Activated T-cell treated with anti-CD3 and anti-CD28 coated beads, Interleukin-2, amount 50 U/mL, for 4 hours (primary cell): ENCODE results near the gene LMF1. TPM values are rescaled to one million over a fixed set of nuclear protein-coding genes. Genes with fewer than 3 reads are reported as not detected.
"Not testable (repeated sequence)": the region's sequence is repeated elsewhere in the genome, so short reads cannot be mapped to it uniquely, and the experiment has no call there.

Experiments
- ATAC-seq, 2 donors: fragments of 200-7000 bp; cut with Tn5 transposase; one replicate each; pipeline ENCODE4 v1.10.0; 2021
- DNase-seq: peaks from one replicate; pipeline ENCODE4 v3.0.0-alpha.2; 2020
- H3K27me3 Mint-ChIP-seq: one replicate; pipeline ENCODE4 v1.8.0; 2021; ENCODE audit warnings: low read depth, mixed read lengths
- H3K36me3 Mint-ChIP-seq: one replicate; pipeline ENCODE4 v1.8.0; 2022; ENCODE audit warnings: mixed read lengths; ENCODE audit not compliant: insufficient read depth
- H3K4me1 Mint-ChIP-seq: one replicate; pipeline ENCODE4 v1.8.0; 2021; ENCODE audit warnings: low read depth, mixed read lengths
- H3K4me3 Mint-ChIP-seq: one replicate; pipeline ENCODE4 v1.8.0; 2021; ENCODE audit warnings: mild to moderate bottlenecking, moderate library complexity, mixed read lengths
- H3K9me3 Mint-ChIP-seq: one replicate; pipeline ENCODE4 v1.8.0; 2021; ENCODE audit warnings: mixed read lengths
- total RNA-seq, 3 donors: library from RNA; stranded (reverse); gene quantifications; one replicate each; pipeline ENCODE4 v1.2.1, GENCODE V29; 2021

Gene LMF1
- total RNA-seq, 3 donors from 2014 or later: 7.7 to 9.9 (median 9.3) TPM

DNA sequence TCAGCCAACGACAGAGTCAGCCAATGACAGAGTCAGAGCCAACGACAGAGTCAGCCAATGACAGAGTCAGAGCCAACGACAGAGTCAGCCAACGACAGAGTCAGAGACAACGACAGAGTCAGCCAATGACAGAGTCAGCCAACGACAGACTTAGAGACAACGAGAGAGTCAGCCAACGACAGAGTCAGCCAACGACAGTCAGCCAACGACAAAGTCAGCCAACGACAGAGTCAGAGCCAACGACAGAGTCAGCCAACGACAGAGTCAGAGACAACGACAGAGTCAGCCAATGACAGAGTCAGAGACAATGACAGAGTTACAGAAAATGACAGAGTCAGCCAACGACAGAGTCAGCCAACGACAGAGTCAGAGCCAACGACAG is 22.9 kb downstream of the LMF1 start:
- peaks cover 36% of the 10 kb centered on the region for H3K36me3 Mint-ChIP-seq
- H3K27me3 Mint-ChIP-seq: not testable (repeated sequence)

DNA sequence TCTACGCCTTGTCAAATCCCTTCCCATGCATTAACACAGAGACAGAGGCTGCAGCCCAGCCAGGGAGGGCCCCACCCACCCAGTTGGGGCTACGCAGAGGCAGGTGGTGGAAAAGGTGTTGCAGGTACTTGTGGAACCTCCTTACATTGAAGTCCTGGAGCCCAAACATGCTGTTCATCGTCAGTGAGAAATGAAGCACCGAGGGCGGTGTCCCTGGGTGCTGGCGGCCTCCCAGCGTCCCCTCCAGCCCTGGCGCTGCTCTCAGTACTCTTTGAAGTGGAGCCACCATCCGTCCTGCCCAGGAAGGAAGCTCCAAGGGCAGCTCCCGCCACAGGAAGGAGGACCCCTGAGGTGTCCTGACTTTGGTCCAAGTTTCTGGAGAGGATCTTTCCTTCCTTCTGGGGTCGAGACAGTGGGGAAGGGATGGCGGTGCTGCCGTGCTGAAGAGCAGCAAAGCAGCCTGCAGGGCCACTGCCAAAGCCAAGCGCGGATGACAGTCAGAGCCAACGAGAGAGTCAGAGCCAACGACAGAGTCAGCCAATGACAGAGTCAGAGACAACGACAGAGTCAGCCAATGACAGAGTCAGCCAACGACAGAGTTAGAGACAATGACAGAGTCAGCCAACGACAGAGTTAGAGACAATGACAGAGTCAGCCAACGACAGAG is 23.4 kb downstream of the LMF1 start:
- H3K36me3 Mint-ChIP-seq: peaks cover 38% of the 10 kb centered on the region
- DNase-seq: no peak
- no peak overlapping the region for H3K4me3 Mint-ChIP-seq
- H3K9me3 Mint-ChIP-seq: peaks cover 13% of the 10 kb centered on the region
- no peak for ATAC-seq
- H3K4me1 Mint-ChIP-seq: peaks cover under 1% of the 10 kb centered on the region
- H3K27me3 Mint-ChIP-seq: no peaks in the 10 kb centered on the region

More for the DNA sequence above, 22.9 kb downstream of the LMF1 start:
- DNase-seq, ATAC-seq, H3K4me3 Mint-ChIP-seq, H3K9me3 Mint-ChIP-seq, H3K4me1 Mint-ChIP-seq: not testable (repeated sequence)

GRCh38 chr16:946048-946395 is 24.8 kb downstream of the LMF1 start:
- DNase-seq (no peak), ATAC-seq (no peak)
- Mint-ChIP-seq H3K36me3 (peaks cover 41% of the 10 kb centered on the region), H3K4me3 (no peak overlapping the region), H3K27me3 (no peaks in the 10 kb centered on the region), H3K4me1 (no peaks in the 10 kb centered on the region), H3K9me3 (peaks cover 23% of the 10 kb centered on the region)

GRCh38 chr16:945271-946047 is 25.3 kb downstream of the LMF1 start:
- H3K4me3 Mint-ChIP-seq: no peak overlapping the region
- H3K9me3 Mint-ChIP-seq: peaks cover 23% of the 10 kb centered on the region
- H3K27me3 Mint-ChIP-seq: no peaks in the 10 kb centered on the region
- peaks cover 45% of the 10 kb centered on the region for H3K36me3 Mint-ChIP-seq
- no peak for DNase-seq
- no peaks in the 10 kb centered on the region for H3K4me1 Mint-ChIP-seq
- no peak for ATAC-seq

DNA sequence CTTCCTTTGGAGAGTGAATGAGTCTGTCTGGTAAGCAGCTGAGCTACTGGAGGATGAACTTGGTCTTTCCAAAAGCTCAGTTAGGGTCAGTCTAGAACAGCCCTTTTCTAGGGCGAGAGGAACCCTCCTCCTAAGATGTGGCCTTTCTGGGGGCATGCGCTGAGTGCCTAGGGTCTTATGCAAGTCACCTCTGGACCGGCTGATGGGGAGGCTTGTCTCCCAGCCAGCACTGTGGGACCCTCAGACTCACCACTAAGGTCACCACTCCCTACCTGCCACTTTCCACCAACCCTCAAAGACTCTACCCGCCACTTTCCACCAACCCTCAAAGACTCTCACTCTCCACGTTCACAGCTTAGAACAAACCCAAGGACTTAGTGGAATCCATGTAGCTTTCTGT is 26.8 kb downstream of the LMF1 start:
- Mint-ChIP-seq H3K36me3 (peaks cover 45% of the 10 kb centered on the region), H3K9me3 (peaks cover 23% of the 10 kb centered on the region), H3K4me1 (no peaks in the 10 kb centered on the region), H3K4me3 (no peak overlapping the region), H3K27me3 (no peaks in the 10 kb centered on the region)
- no peak for ATAC-seq
- no peak for DNase-seq

DNA sequence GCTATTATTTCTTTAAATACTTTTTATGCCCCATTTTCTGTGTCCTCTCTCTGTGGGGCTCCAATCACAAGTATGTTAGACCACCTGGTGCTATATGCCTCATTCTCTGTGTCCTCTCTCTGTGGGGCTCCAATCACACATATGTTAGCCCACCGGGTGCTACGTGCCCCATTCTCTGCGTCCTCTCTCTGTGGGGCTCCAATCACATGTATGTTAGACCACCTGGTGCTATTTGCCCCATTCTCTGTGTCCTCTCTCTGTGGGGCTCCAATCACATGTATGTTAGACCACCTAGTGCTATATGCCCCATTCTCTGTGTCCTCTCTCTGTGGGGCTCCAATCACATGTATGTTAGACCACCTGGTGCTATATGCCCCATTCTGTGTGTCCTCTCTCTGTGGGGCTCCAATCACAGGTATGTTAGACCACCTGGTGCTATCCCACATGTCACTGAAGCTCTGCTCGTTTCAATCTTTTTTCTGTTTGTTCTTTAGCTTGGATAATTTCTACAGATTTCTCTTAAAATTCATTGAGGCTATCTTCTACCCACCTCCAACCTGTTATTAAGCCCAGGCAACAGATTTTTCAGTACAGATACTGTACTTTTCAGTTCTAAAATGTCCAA is 28.2 kb downstream of the LMF1 start:
- DNase-seq (no peak), ATAC-seq (no peak)
- Mint-ChIP-seq H3K4me3 (no peak overlapping the region), H3K36me3 (peaks cover 43% of the 10 kb centered on the region), H3K9me3 (peaks cover 23% of the 10 kb centered on the region), H3K27me3 (no peaks in the 10 kb centered on the region), H3K4me1 (no peaks in the 10 kb centered on the region)

DNA sequence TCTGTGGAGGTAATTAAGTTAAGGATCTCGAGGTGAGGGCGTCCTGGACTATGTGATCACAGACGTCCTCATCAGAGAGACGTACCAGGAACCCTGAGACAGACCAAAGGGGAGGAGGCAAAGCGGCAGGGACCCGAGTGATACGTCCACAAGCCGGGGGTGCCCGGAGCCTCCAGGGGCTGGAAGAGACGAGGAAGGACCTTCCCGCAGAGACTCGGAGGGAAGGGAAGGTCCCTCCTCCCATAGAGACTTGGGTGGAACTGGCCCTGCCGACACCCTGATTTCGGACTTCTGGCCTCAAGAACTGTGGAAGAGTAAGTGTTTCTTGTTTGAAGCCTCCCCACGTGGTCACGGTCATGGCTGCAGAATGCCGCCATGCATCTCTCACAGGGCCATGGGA is 30.8 kb downstream of the LMF1 start:
- no peaks in the 10 kb centered on the region for H3K27me3 Mint-ChIP-seq
- DNase-seq: no peak
- H3K4me1 Mint-ChIP-seq: peaks cover 7% of the 10 kb centered on the region
- peaks cover 31% of the 10 kb centered on the region for H3K36me3 Mint-ChIP-seq
- no peak overlapping the region for H3K4me3 Mint-ChIP-seq
- H3K9me3 Mint-ChIP-seq: peaks cover 23% of the 10 kb centered on the region
- ATAC-seq: no peak

- H3K4me1 Mint-ChIP-seq: peaks cover 7% of the 10 kb centered on the region
Measured at GRCh38 chr16:939311-939710, 31.5 kb downstream of the LMF1 start.

DNA sequence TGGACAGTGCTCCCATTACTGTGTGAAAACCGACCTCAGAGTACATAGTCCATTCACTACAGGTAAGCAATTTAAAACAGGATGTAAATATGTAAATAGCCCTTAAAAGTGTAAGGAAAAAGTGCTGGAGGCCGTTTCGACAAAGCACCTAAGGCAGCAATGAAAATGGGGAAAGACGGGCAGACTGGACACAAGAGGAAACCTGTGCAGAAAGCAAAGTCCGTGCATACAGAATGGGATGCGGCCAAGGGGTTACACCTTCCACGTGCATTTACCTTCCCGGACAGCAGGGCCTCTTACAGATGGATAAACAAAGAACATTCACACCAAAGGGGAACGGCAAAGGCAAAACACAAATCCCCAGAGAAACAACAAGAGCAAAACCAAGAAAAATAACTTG is 32.0 kb downstream of the LMF1 start:
- peaks cover 7% of the 10 kb centered on the region for H3K4me1 Mint-ChIP-seq
- no peak overlapping the region for H3K4me3 Mint-ChIP-seq
- H3K9me3 Mint-ChIP-seq: peaks cover 18% of the 10 kb centered on the region
- peaks cover 29% of the 10 kb centered on the region for H3K36me3 Mint-ChIP-seq
- DNase-seq (no peak), ATAC-seq (no peak)
- no peaks in the 10 kb centered on the region for H3K27me3 Mint-ChIP-seq

More at GRCh38 chr16:939311-939710, 31.5 kb downstream of the LMF1 start:
- ATAC-seq (no peak), DNase-seq (no peak)
- Mint-ChIP-seq H3K36me3 (peaks cover 29% of the 10 kb centered on the region), H3K9me3 (peaks cover 23% of the 10 kb centered on the region), H3K27me3 (no peaks in the 10 kb centered on the region), H3K4me3 (no peak overlapping the region)

- H3K4me1 Mint-ChIP-seq: peaks cover 7% of the 10 kb centered on the region
- peaks cover 29% of the 10 kb centered on the region for H3K36me3 Mint-ChIP-seq
- H3K9me3 Mint-ChIP-seq: peaks cover 16% of the 10 kb centered on the region
- no peak for DNase-seq
- no peak overlapping the region for H3K4me3 Mint-ChIP-seq
- no peak for ATAC-seq
- no peaks in the 10 kb centered on the region for H3K27me3 Mint-ChIP-seq
Measured at GRCh38 chr16:938136-938535, 32.6 kb downstream of the LMF1 start.

DNA sequence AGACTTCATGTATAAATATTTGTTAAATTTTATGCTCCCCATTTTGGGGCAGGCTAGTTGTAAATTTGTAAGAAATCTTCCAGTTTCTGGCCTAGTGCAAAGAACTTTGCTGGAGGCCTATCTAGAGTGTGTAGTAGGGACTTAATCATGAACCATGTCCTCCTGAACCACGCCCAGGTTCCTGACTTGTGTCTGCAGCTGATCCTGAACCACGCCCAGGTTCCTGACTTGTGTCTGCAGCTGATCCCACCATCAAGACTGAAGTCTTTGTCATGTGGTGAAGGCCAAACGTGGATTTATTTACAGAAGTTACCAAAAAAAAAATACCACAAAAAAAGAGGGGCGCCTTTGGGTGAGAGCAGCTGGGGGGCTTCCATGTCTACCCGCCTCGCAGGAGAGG is 33.1 kb downstream of the LMF1 start:
- H3K4me3 Mint-ChIP-seq: no peak overlapping the region
- ATAC-seq (no peak), DNase-seq (no peak)
- peaks cover 14% of the 10 kb centered on the region for H3K9me3 Mint-ChIP-seq
- peaks cover 30% of the 10 kb centered on the region for H3K36me3 Mint-ChIP-seq
- H3K4me1 Mint-ChIP-seq: peaks cover 7% of the 10 kb centered on the region
- H3K27me3 Mint-ChIP-seq: no peaks in the 10 kb centered on the region

DNA sequence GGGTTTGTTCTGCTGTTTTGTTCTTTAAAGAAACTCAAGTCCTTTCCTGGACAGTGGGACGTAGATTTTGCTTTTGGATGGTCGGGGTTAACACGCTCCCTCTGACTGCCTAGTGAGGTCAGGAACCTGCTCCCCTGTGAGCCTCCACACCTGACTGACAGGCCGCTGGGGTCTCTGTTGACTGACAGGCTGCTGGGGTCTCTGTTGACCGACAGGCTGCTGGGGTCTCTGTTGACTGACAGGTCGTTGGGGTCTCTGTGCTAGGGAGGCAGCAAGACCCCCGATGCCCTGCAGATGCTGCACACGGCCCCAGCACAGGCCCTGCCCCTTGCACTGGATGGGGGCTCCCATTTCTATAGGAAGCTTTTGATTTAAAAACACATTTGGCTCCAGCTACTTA is 33.5 kb downstream of the LMF1 start:
- Mint-ChIP-seq H3K9me3 (peaks cover 9% of the 10 kb centered on the region), H3K36me3 (peaks cover 27% of the 10 kb centered on the region), H3K4me1 (peaks cover 7% of the 10 kb centered on the region), H3K27me3 (no peaks in the 10 kb centered on the region), H3K4me3 (no peak overlapping the region)
- ATAC-seq: no peak
- no peak for DNase-seq

DNA sequence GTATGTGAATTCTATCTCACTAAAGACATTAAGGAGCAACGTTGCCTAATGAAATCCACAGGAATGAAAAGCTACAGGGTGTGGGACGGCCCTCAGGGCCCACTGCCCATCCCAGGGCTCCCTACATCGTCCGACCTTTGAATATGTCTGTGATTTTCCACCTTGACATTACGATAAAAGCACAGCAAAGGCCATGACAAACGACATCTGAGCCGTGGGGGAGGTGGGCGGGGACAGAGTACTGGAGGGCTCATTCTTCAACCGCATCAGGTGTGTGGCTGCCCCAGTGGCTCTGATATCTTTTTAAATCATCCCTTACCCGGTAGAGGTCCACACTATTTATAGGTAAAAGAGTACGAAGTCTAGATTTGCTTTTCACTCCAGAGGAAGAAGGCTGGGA is 35.1 kb downstream of the LMF1 start:
- peaks cover 17% of the 10 kb centered on the region for H3K36me3 Mint-ChIP-seq
- H3K4me3 Mint-ChIP-seq: no peak overlapping the region
- no peaks in the 10 kb centered on the region for H3K27me3 Mint-ChIP-seq
- peaks cover 7% of the 10 kb centered on the region for H3K4me1 Mint-ChIP-seq
- no peaks in the 10 kb centered on the region for H3K9me3 Mint-ChIP-seq
- no peak for ATAC-seq
- no peak for DNase-seq

DNA sequence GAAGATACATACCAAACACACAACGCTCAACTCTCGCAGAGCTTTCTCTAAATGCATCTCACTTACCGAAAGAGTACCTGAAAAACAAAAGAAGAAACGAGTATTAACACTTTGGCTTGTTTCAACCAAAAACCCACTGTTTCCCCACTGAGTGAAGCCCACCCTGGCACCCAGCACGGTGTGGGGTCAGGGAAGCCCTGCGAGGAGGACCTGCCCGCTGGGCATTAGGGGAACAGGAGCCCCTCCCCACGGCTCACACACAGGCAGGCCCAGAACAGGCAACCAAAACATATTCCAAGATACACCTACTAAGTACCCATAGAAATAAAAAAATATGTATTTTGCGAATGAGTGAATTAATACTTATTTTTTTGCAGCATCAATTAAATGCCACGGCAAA is 36.6 kb downstream of the LMF1 start:
- ATAC-seq: no peak
- no peaks in the 10 kb centered on the region for H3K9me3 Mint-ChIP-seq
- DNase-seq: no peak
- H3K36me3 Mint-ChIP-seq: peaks cover 18% of the 10 kb centered on the region
- no peaks in the 10 kb centered on the region for H3K27me3 Mint-ChIP-seq
- H3K4me1 Mint-ChIP-seq: peaks cover 7% of the 10 kb centered on the region
- no peak overlapping the region for H3K4me3 Mint-ChIP-seq

- H3K36me3 Mint-ChIP-seq: peaks cover 16% of the 10 kb centered on the region
- H3K4me1 Mint-ChIP-seq: peaks cover 7% of the 10 kb centered on the region
- DNase-seq (no peak), ATAC-seq (no peak)
- no peaks in the 10 kb centered on the region for H3K9me3 Mint-ChIP-seq
- no peaks in the 10 kb centered on the region for H3K27me3 Mint-ChIP-seq
- H3K4me3 Mint-ChIP-seq: no peak overlapping the region
Measured at GRCh38 chr16:933581-933980, 37.2 kb downstream of the LMF1 start.
